Stimulated activated CD8-positive, alpha-beta memory T cell treated with anti-CD3 and anti-CD28 coated beads, Interleukin-12 subunit alpha, Interleukin-12 subunit beta, amount 100 ng/mL, for 1 hour (primary cell): ENCODE results near the gene PHACTR1.

ENCODE experiments used
- DNase-seq: peaks from one replicate; pipeline ENCODE4 v3.0.0-alpha.2; 2020; ENCODE audit warnings: low read depth

Gene PHACTR1

GRCh38 chr6:12992770-12993169, 276.2 kb downstream of the PHACTR1 start:
- DNase-seq: no peak

GRCh38 chr6:12993283-12993898, 276.8 kb downstream of the PHACTR1 start:
- DNase-seq: no peak

GRCh38 chr6:12995419-12995818, 278.9 kb downstream of the PHACTR1 start:
- no peak for DNase-seq

- no peak for DNase-seq
Measured at GRCh38 chr6:13000537-13000936, 284.0 kb downstream of the PHACTR1 start.

- no peak for DNase-seq
Measured at GRCh38 chr6:13001927-13002326, 285.4 kb downstream of the PHACTR1 start.

GRCh38 chr6:13004601-13005000, 288.0 kb downstream of the PHACTR1 start:
- DNase-seq: no peak

GRCh38 chr6:13005994-13006393, 289.4 kb downstream of the PHACTR1 start:
- no peak for DNase-seq

GRCh38 chr6:13006578-13007300, 290.2 kb downstream of the PHACTR1 start:
- no peak for DNase-seq

- DNase-seq: no peak
Measured at GRCh38 chr6:13007744-13008143, 291.2 kb downstream of the PHACTR1 start.

GRCh38 chr6:13009031-13009430, 292.5 kb downstream of the PHACTR1 start:
- DNase-seq: no peak

- DNase-seq: no peak
Measured at GRCh38 chr6:13009461-13009860, 292.9 kb downstream of the PHACTR1 start.

- DNase-seq: no peak
Measured at GRCh38 chr6:13011612-13012146, 295.1 kb downstream of the PHACTR1 start.

- DNase-seq: no peak
Measured at GRCh38 chr6:13012296-13012695, 295.7 kb downstream of the PHACTR1 start.

- no peak for DNase-seq
Measured at GRCh38 chr6:13012977-13013680, 296.6 kb downstream of the PHACTR1 start.

- DNase-seq: no peak
Measured at GRCh38 chr6:13013681-13014503, 297.3 kb downstream of the PHACTR1 start.

- DNase-seq: no peak
Measured at GRCh38 chr6:13014504-13015378, 298.2 kb downstream of the PHACTR1 start.

GRCh38 chr6:13015379-13015681, 298.8 kb downstream of the PHACTR1 start:
- no peak for DNase-seq

- no peak for DNase-seq
Measured at GRCh38 chr6:13024616-13025015, 308.0 kb downstream of the PHACTR1 start.

- DNase-seq: no peak
Measured at GRCh38 chr6:13025893-13026499, 309.4 kb downstream of the PHACTR1 start.

GRCh38 chr6:13026557-13026956, 310.0 kb downstream of the PHACTR1 start:
- DNase-seq: no peak

- no peak for DNase-seq
Measured at GRCh38 chr6:13027207-13027606, 310.6 kb downstream of the PHACTR1 start.
